HG02938 (cell line): ENCODE results near the gene ALPK1.
"Not testable (repeated sequence)": the region's sequence is repeated elsewhere in the genome, so short reads cannot be mapped to it uniquely, and the experiment has no call there.

Experiments used
- ATAC-seq: cut with Tn5 transposase; IDR thresholded peaks from one replicate; pipeline ENCODE4 v1.9.1; 2021; ENCODE audit warnings: mild to moderate bottlenecking, moderate library complexity; ENCODE audit not compliant: unreplicated experiment

Gene ALPK1

DNA sequence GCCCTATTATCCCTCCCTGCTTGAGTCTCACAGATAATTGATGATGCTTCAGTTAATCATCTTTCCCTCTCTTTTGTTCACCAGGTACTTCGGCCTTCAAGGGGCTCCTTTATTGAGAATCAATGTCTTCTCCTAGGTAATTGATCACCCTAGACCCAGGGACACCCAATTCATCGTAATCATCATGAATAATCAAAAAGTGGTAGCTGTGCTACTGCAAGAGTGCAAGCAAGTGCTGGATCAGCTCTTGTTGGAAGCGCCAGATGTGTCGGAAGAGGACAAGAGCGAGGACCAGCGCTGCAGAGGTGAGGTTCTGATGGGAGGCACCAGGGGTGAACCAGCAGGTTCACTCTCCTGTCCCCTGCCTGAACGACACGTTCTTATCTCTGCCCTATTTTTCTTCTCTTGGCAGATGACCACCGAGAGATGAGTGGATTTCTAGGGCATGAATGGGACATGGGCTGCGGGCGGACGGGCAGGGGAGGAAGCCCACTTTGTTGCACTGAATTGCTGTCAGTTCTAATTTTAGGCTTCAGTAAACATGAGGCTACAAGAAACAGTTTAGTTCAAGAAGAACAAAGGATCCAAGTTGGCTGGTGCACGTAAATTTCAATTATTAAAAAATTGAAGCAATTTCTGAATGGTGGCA lies 80.5 kb downstream of the ALPK1 start:
- no peak for ATAC-seq

DNA sequence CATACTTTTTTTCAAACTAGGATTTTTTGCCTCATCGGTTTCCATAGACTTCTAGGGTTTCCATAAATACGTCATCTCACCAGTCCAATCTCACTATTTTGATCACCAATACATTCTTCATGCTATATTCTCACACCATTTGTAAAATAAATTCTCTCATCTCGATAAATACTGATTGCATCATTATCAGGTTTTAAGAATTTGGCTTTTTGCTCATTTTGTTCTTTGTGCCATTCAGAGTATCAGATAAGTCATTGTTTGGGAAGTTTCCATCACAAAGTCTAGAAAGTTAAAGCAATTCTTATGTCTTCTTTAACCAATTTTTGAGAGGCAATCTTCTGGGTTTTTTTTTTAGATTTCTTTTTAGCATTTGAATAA lies 81.1 kb downstream of the ALPK1 start:
- ATAC-seq = no peak

DNA sequence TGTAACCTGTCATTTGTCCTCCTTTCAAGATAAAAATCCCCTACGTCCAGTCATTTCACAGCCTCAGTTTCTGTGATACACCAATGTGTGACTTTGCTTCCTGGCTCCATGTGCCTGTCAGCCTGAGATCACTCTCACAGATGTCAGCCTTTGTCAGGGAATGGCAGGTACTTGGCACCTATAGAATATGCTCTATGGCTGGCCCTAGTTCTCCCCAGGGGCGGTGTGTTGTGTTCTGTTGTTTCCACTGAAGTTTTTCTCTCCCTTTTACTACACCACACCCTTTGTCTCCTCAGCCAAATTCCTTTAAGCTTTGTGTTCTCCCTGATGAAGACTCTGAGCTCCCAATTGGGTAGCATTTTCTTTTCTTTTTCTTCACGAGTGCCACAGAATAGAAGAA lies 81.7 kb downstream of the ALPK1 start:
- no peak for ATAC-seq

DNA sequence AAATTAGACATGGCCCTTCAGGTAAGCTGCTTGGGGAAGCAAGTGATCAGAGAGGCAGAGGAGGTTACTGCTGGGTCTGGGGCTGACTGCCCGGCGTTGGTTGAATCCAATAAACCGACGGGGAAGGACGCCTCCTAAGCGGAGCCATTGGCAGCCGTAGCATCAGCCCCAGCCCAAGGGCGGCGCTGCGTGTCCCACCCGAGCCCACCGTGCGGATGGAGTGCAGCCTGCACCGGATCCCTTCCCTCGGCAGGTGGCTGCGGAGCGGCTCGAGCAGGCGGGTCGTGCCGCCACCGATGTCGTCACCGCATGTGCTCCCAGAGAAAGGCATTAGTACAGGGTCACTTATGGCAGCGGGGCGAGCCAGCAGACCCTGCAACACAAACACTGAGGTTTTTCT lies 82.1 kb downstream of the ALPK1 start:
- ATAC-seq = no peak

DNA sequence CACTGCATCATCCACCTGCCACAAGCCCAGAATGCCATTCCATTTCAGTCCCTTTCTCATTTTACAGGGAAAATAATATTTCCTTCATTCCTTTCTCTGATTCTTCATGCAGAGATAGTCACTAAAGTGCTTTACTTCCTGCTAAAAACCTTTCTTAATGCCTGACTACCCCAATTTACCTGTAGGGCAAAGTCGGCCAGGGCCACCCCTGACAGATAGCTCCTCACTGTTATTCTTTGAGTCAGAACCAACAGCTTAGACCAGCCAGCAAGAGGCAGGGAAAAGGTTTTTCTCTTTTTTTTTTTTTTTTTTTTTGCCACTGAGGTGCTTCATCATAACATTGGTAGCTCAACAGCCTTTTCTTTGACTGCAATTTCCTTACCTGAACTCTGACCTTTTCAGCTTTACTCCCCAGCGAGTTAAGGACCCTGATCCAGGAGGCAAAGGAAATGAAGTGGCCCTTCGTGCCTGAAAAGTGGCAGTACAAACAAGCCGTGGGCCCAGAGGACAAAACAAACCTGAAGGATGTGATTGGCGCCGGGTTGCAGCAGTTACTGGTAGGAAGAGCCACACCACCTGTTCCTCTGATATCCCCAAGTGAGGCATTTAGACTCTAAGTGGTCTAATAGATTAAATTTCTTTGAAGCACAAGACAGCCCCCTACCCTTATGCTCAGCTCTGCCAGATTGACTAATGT lies 85.0 kb downstream of the ALPK1 start:
- no peak for ATAC-seq

DNA sequence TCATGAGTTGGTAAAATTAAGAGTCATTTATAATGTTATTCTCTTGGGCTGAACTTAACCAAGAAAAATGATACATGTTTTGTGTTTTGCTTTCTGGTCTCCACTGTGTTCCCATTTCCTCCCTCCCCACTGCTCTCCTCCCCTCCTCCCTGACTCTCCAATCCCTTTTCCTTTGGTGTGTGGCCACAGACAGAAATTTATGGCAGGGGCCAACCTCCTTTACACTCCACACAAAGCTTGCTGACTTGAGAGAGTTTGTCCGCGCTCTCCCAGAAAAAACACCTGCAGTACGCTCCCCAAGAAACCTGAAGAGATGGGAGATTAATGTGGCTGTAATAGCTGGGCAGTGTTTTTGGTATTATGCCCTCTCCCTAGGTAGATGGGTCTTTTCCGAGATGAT lies 88.9 kb downstream of the ALPK1 start:
- ATAC-seq = no peak

DNA sequence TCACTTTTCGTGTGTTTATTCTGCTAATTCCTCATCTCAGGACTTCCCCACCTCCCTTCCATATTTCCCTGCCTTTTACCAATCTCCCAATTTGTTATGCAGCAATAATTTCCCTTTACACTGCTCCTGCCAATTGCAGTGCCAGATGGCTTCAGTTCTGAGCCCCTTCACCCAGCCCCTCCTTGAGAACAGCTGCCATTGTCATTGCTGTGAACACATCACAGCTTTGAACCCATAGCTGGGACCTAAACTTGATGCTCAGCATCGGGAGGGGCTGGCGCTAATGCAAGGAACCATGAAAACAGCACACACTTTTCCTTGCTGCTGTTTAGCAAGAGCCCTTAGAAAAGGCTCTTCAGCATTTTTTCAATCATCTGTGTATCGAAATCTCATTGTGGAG lies 104.9 kb downstream of the ALPK1 start:
- no peak for ATAC-seq

DNA sequence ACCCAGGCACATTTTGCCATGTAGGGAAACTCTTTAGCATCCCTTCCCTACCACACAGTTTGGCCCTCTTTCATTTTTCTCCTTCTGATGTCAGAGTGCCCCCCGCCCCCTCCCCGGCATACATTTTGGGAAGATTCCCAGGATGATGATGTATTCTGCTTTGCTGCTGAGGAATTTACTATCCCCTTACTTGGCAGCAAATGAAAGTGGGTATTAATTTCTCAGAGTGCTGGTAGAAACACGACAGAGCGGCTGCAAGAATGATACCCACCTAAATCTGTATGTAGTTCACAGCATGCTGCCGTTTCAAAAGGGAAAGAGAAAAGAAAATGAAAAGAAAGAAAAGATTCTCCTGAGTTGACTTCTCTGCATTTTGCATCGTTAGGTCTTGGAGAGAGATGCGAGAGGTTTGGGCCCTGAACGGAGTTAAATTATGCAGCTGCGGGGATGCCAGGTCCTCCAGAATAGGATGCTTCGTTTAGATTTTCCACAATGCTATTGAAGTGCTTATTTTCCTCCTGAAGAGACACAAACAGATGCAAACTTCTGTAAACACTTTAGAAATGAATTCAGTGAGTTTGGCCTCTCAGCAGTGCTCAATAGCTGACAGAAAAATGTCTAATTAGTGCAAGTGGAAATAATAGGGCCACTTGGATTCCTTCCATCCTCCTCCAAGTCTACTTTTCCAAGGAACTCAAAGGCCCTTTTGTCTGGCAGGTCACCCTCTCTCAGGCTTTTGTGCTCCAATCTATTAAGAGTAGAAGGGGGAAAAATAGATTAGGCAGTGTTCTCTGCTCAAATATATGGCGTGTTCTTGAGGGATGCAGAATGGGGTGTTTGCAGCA lies 106.2 kb downstream of the ALPK1 start:
- no peak for ATAC-seq

DNA sequence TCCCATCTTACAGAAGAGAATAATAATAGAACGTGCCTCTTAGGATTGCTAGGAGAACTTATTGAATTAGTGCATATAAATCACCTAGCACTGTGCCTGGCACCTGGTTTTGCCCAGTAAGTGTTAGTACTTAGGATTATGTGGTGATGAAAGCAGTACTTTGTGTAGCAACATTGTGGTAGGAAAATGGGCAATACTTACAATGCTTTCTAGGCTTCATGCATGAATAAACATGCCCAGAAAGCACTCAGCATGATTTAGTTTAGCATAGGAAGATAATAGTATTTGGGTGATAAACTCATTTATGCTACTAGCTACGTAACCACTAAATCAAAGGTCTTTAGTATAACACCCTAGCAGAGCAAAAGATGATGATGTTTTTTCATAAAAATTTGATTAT lies 113.2 kb downstream of the ALPK1 start:
- ATAC-seq = no peak

DNA sequence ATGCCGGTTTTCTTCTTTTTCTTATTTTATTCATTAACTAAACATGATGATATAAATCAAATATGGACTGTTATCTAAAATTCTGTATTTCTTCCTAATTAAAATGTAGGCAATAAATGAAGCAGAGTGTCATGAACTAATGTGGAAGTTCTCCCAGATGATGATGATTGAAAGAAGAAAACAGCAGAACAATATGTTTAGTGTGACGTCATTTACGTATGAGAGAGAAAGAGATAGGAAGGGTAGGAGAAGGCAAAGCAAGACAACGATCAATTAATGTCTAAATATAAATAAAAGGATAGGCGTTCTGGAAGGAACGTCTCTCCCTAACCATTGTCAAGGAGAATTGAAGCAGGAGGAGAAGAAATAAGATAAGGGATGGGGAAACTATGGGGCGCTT lies 113.6 kb downstream of the ALPK1 start:
- no peak for ATAC-seq

DNA sequence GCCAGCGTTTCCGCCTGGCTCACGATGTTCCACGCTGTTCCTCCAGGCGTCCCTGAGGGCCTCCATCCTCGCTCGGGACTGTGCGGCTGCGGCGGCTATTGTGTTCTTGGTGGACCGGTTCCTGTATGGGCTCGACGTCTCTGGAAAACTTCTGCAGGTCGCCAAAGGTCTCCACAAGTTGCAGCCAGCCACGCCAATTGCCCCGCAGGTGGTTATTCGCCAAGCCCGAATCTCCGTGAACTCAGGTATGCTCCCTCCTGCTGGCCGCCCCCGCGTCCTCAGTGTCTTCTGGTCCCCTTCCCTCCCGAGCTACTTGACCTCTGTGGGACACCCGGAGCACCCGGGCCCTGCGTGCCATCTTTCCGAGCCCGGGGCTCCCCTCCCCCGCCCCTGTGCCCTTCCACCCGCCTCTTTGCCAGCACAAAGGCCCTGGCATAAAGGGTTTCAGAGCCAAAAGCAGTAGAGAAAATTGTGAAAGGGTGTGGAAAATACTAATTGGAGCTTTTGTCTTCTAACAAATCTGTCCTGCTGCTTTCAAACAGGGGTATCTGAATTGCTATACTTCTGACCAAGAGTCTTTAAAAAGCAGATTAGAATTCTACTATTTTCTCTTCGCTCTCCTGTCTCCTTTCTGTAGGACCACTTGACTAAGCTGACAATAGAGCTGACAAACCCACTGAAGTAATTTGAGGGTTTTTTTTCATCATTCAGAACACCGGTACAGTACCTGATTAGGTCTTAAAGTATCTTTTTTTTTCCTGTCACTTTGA lies 114.8 kb downstream of the ALPK1 start:
- no peak for ATAC-seq

DNA sequence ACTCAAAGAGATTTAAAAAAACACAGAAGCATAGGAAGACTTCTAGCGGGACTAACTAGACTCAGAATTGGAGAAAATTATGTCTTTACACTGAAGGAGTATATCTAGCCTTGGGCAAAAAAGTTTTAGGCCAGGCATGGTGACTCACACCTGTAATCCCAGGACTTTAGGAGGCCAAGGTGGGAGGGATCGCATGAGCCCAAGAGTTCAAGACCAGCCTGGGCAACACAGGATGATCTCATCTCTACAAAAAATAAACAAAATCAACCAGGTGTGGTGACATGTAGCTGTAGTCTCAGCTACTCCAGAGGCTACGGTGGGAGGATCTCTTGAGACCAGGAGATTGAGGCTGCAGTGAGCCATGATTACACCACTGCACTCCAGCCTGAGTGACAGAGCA lies 119.3 kb downstream of the ALPK1 start:
- no peak for ATAC-seq

DNA sequence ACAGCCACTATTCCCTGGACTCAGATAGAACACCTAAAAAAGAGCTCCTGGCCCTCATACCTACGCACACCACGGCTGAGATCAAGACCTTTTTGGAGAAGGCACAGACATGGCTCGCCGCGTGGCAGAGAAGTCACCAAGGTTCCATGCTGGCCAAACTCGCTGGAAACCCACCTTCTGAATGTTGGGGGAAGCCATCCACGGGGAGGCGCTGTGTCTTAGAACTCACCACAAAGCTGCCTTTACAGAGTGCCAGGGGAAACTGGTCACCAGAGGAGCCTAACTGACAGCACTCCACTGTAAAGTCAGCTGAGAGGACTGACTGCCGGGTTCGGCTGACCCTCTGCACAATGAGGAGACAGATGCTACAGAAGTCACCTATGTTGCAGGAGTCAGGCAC lies 120.9 kb downstream of the ALPK1 start:
- ATAC-seq = no peak

DNA sequence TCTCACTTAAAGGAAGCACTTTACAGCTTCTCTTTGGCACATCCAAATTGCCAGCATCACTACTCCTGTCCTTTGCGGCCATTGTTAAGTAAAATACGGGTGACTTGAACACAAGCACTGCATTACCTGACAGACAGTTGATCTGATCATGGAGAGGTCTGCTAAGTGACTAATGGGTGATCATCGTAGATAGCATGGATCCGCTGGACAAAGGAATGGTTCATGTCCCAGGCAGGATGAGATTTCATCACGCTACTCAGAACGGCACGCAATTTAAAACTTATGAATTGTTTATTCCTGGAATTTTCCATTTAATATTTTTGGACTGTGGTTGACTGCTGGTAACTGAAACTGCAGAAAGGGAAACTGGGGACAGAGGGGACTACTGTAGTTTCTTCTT lies 124.7 kb downstream of the ALPK1 start:
- ATAC-seq = no peak

DNA sequence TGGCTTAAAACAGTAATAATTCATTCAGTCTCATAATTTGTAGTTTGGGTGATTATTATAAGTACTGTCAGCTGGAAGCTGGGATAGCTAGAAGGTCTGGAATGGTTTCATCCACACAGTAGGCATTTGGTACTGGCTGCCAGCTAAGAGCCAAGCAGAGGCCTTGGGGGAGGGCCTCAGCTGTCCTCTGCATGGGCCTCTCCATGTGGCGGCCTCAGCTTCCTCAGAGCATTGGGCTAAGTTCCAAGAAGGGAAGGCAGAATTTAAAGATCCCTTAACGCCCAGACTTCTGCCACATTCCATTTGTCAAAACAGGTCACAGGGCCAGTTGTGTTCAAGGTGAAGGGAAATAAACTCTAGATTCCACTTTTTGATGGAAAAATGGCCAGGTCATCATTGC lies 125.5 kb downstream of the ALPK1 start:
- no peak for ATAC-seq

DNA sequence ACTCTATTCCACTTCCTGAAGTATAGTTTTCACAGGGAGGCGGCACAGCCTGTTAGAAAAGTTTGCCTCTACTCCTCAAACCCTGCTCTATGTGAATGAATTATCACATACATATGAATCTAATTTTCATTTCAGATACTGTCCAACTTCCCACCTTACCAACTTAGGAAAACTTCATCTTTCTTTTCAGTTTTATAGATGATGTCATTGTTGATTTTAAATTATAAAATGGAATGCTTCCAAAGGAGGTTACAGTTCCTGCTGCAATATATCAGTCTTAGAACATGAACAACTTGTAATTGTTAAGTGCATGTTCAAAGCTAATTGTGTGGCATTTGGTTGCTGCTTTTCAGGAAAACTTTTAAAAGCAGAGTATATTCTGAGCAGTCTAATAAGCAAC lies 126.4 kb downstream of the ALPK1 start:
- ATAC-seq = no peak

DNA sequence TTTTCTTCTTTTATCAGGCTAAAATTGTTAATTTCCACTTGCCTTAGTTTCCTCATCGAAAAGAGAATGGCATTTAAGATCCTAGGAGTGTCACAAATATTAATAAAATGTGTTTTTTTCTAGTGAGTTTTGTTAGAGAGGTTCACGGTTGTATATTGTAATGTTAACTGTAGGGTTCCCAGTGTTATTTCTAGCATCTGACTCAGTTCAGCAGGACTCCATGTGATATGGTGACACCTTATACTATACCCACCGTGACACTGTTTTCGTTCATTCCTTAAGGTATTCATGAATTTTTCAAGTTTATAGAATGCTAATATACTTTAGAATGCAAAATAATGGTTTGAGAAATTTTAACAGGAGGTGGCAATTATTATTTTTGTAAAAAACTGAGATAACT lies 128.7 kb downstream of the ALPK1 start:
- ATAC-seq = no peak

DNA sequence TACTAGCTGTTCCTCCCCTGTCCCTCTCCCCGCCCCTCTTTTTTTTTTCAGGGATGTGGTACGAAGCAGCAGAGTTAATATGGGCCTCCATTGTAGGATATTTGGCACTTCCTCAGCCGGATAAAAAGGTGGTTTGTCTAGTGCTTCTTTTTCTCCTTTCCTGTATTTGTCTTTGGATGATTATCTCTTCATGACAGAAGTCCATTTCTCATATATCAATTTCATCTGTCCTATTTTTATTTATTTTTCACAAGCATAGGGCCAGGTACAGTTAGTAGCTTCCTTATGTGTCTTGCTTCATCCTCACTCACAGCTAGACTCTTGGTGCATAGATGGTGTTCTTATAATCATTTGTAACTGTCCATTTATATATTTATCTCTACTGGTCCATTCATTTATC lies 129.2 kb downstream of the ALPK1 start:
- ATAC-seq = no peak

DNA sequence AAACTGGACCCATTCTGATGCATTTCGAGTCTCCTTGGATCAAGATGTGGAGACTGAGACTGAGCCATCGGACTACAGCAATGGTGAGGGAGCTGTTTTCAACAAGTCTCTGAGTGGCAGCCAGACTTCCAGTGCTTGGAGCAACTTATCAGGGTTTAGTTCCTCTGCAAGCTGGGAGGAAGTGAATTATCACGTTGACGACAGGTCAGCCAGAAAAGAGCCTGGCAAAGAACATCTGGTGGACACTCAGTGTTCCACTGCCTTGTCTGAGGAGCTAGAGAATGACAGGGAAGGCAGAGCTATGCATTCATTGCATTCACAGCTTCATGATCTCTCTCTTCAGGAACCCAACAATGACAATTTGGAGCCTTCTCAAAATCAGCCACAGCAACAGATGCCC lies 134.0 kb downstream of the ALPK1 start:
- ATAC-seq = no peak

DNA sequence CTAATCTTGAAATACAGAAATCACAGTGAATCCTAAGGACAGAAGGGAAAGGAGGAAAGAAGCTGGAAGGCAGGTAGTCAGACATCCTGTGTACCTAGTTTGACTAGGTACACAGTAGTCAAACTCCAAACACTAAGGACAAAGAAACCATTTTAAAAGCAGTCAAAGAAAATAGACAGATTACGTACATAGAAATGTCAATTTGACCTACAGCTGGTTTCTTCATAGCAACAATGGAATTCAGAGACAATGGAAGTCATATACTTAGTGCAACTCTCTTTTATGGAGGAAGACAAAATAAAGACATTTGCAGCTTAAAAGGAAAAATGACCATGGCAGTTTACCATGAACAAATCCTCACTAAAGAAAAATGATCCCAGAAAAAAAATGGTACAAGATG lies 139.8 kb downstream of the ALPK1 start:
- ATAC-seq = no peak

DNA sequence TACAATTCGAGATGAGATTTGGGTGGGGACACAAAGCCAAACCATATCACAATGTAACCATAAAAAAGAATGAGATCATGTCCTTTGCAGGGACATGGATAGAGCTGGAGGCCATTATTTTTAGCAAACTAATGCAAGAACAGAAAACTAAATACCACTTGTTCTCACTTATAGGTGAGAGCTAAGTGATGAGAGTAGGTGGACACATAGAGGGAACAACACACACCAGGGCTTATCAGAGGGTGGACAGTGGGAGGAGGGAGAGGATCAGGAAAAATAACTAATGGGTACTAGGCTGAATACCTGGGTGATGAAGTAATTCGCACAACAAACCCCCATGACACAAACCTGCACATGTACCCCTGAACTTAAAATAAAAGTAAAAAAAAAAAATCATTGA lies 145.1 kb downstream of the ALPK1 start:
- ATAC-seq = not testable (repeated sequence)
